Neural cell (in vitro differentiated cells): ENCODE data around the gene GPRIN1. TPM values are rescaled to one million over a fixed set of nuclear protein-coding genes. Genes with fewer than 3 reads are reported as not detected.

Experiments
- H2AFZ ChIP-seq: fragments of 200-600, 300-800 bp; sonication (generic), shearing (Covaris generic); 2 replicates; pipeline ENCODE4 v1.6.0; 2014; ENCODE audit warnings: low read depth, mild to moderate bottlenecking, antibody characterized with exemption, low read length, moderate library complexity
- H3F3A ChIP-seq: fragments of 200-600 bp; shearing (Covaris generic); 2 replicates; pipeline ENCODE4 v1.6.1; 2016; ENCODE audit warnings: mild to moderate bottlenecking, moderate library complexity, mixed read lengths, antibody characterized with exemption, low read length; ENCODE audit not compliant: insufficient read depth, poor library complexity, severe bottlenecking
- H3K27ac ChIP-seq: fragments of 200-600, 300-800 bp; sonication (generic), shearing (Covaris generic); 2 replicates; pipeline ENCODE4 v1.5.1; 2014; ENCODE audit warnings: mild to moderate bottlenecking, low read length, moderate library complexity
- H3K27me3 ChIP-seq: fragments of 300-800, 200-600 bp; sonication (generic), shearing (Covaris generic); 2 replicates; pipeline ENCODE4 v1.6.0; 2014; ENCODE audit warnings: mild to moderate bottlenecking, low read depth, low read length, moderate library complexity; ENCODE audit not compliant: insufficient read depth
- H3K36me3 ChIP-seq: fragments of 300-800, 200-600 bp; sonication (generic), shearing (Covaris generic); 2 replicates; pipeline ENCODE4 v1.5.1; 2014; ENCODE audit warnings: mild to moderate bottlenecking, antibody characterized with exemption, low read length, moderate library complexity; ENCODE audit not compliant: insufficient read depth
- H3K4me2 ChIP-seq: fragments of 300-800, 200-600 bp; sonication (generic), shearing (Covaris generic); 2 replicates; pipeline ENCODE4 v1.6.0; 2014; ENCODE audit warnings: mild to moderate bottlenecking, low read length
- H3K4me3 ChIP-seq: fragments of 300-800, 200-600 bp; sonication (generic), shearing (Covaris generic); 2 replicates; pipeline ENCODE4 v1.5.1; 2014; ENCODE audit warnings: mild to moderate bottlenecking, low read length, moderate library complexity
- H3K79me2 ChIP-seq: fragments of 200-600 bp; shearing (Covaris generic); replicated peaks from 2 replicates; pipeline ENCODE4 v1.6.0; 2014; ENCODE audit warnings: mild to moderate bottlenecking, low read length, moderate library complexity; ENCODE audit not compliant: insufficient read depth
- H3K9ac ChIP-seq: fragments of 300-800, 200-600 bp; sonication (generic), shearing (Covaris generic); 2 replicates; pipeline ENCODE4 v1.6.1; 2016; ENCODE audit warnings: mild to moderate bottlenecking, low read length, mixed read lengths
- H3K9me2 ChIP-seq: fragments of 200-600 bp; shearing (Covaris generic); 2 replicates; pipeline ENCODE4 v1.6.1; 2016; ENCODE audit warnings: mild to moderate bottlenecking, low read length, mixed read lengths; ENCODE audit not compliant: insufficient read depth
- H3K9me3 ChIP-seq: fragments of 200-600, 300-800 bp; sonication (generic), shearing (Covaris generic); 2 replicates; pipeline ENCODE4 v1.6.1; 2016; ENCODE audit warnings: mild to moderate bottlenecking, mixed run types, low read length, moderate library complexity, mixed read lengths
- H4K20me1 ChIP-seq: fragments of 200-600 bp; shearing (Covaris generic); 2 replicates; pipeline ENCODE4 v1.6.1; 2016; ENCODE audit warnings: mild to moderate bottlenecking, mixed run types; ENCODE audit not compliant: insufficient read depth
- CTCF ChIP-seq: fragments of 450-650 bp; IDR thresholded peaks from 2 replicates; pipeline ENCODE4 v1.5.1; 2014; ENCODE audit warnings: antibody characterized with exemption, mild to moderate bottlenecking, moderate library complexity; ENCODE audit not compliant: poor library complexity, severe bottlenecking
- EP300 ChIP-seq: fragments of 450-650 bp; conservative IDR thresholded peaks from 2 replicates; pipeline ENCODE4 v1.6.1; 2014; ENCODE audit warnings: antibody characterized with exemption, mild to moderate bottlenecking, moderate library complexity; ENCODE audit not compliant: poor library complexity, severe bottlenecking
- EZH2 ChIP-seq: fragments of 200-600, 300-800 bp; shearing (Covaris generic), sonication (generic); IDR thresholded peaks from 2 replicates; pipeline ENCODE4 v1.6.1; 2014; ENCODE audit warnings: antibody characterized with exemption, low read length, borderline replicate concordance, mild to moderate bottlenecking; ENCODE audit not compliant: insufficient read depth, poor library complexity, severe bottlenecking
- MXI1 ChIP-seq: fragments of 450-650 bp; conservative IDR thresholded peaks from 2 replicates; pipeline ENCODE4 v1.6.1; 2014; ENCODE audit warnings: antibody characterized with exemption, mild to moderate bottlenecking; ENCODE audit not compliant: poor library complexity, severe bottlenecking
- POLR2AphosphoS5 ChIP-seq: IDR thresholded peaks from 2 replicates; pipeline ENCODE4 v1.6.1; 2012
- RAD21 ChIP-seq: fragments of 450-650 bp; conservative IDR thresholded peaks from 2 replicates; pipeline ENCODE4 v1.6.1; 2014; ENCODE audit warnings: antibody characterized with exemption, mild to moderate bottlenecking, moderate library complexity
- REST ChIP-seq: IDR thresholded peaks from 2 replicates; pipeline ENCODE4 v1.6.1; 2012; ENCODE audit warnings: borderline replicate concordance
- SMC3 ChIP-seq: fragments of 450-650 bp; conservative IDR thresholded peaks from 2 replicates; pipeline ENCODE4 v1.6.1; 2014; ENCODE audit warnings: antibody characterized with exemption, mild to moderate bottlenecking, moderate library complexity; ENCODE audit not compliant: poor library complexity
- TAF1 ChIP-seq: IDR thresholded peaks from 2 replicates; pipeline ENCODE4 v1.6.1; 2012; ENCODE audit warnings: low read depth
- polyA plus RNA-seq: library from polyadenylated mRNA; depleted of rRNA; stranded (reverse); fragments of >200 nt; gene quantifications from 2 replicates; pipeline ENCODE4 v1.2.3, GENCODE V29; 2014

GPRIN1 gene
- polyA plus RNA-seq, 1 donor from 2014 or later: 32.3 TPM

- H3K27ac ChIP-seq: no peak overlapping the region
- no peaks in the 10 kb centered on the region for H3K27me3 ChIP-seq
- H2AFZ ChIP-seq: no peak overlapping the region
- no peaks in the 10 kb centered on the region for H3K9me2 ChIP-seq
- H3K9ac ChIP-seq: no peak overlapping the region
- TF ChIP-seq RAD21 (no peak), POLR2AphosphoS5 (no peak), EZH2 (no peak), REST (no peak), CTCF (no peak)
- no peak overlapping the region for H3K4me3 ChIP-seq
- no peaks in the 10 kb centered on the region for H4K20me1 ChIP-seq
- H3F3A ChIP-seq: no peaks in the 10 kb centered on the region
- H3K36me3 ChIP-seq: no peaks in the 10 kb centered on the region
- no peaks in the 10 kb centered on the region for H3K9me3 ChIP-seq
- no peak overlapping the region for H3K4me2 ChIP-seq
- H3K79me2 ChIP-seq: no peaks in the 10 kb centered on the region
Measured at GRCh38 chr5:176568657-176569056, 41.3 kb downstream of the GPRIN1 start.

GRCh38 chr5:176565760-176566288, 44.1 kb downstream of the GPRIN1 start:
- Histone ChIP-seq H3K27me3 (no peaks in the 10 kb centered on the region), H3K4me2 (no peak overlapping the region), H2AFZ (no peak overlapping the region), H3K9me3 (no peaks in the 10 kb centered on the region), H3K4me3 (no peak overlapping the region), H3K79me2 (no peaks in the 10 kb centered on the region), H3F3A (no peaks in the 10 kb centered on the region), H3K9ac (no peak overlapping the region), H3K36me3 (no peaks in the 10 kb centered on the region), H4K20me1 (no peaks in the 10 kb centered on the region), H3K27ac (no peak overlapping the region), H3K9me2 (no peaks in the 10 kb centered on the region)
- TF ChIP-seq CTCF: no peak
- TF ChIP-seq EZH2: no peak
- TF ChIP-seq REST: no peak
- no peak for TF ChIP-seq MXI1
- TF ChIP-seq POLR2AphosphoS5: no peak
- TF ChIP-seq TAF1: no peak
- no peak for TF ChIP-seq SMC3
- TF ChIP-seq RAD21: no peak
- no peak for TF ChIP-seq EP300
